ENCODE data around the gene C19orf47. TPM values are rescaled to one million over a fixed set of nuclear protein-coding genes. Genes with fewer than 3 reads are reported as not detected.

The C19orf47 gene
- polyA plus RNA-seq, 1 donor from 2014 or later, result 22.8 TPM

DNA sequence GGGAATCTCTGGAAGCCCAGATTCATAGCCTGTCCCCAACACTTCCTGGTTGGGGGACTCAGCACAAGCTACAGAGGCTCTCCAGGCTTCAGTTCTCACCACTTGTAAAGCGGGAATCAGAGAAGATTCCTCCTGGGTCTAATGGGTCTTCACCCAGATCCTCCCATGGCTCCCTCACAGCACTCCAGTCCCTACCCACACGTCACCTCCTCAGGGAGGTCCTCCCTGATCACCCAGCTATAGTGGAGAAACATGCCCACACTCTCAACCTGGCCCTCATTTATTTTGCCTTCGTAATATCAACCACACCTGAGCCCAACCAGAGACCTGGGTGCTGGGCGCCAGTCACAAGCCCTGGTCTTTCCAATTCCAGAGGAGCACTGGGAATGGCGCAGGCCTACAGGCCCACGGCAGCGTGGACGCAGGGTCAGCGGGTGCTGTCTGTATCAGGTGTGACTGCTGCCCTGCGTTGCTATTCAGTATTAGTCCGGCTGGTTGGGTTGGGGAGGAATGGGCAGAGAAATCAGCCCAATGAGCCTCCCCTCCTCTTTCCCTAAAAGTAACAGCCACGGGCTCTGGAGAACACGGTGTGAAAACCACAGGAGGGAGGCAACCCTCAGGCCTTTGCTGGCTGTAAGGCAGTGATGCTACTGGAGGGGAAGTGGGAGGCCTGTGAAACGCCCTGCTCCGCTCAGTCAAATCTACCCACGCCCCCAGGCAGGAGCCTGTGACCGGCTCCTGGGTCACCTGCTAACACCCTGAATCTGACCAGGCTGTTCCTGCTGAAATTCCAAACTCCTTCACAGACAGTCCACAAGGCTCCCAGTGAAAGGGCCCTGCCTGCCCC is 68.2 kb downstream of the C19orf47 start:
- no peak overlapping the region for H3K9ac ChIP-seq (ENCODE audit: low read length)
- no peak overlapping the region for H2AFZ ChIP-seq (ENCODE audit: low read depth, low read length)
- H3K36me3 ChIP-seq (ENCODE audit: insufficient read depth, low read length), result no peaks in the 10 kb centered on the region
- H3F3A ChIP-seq (ENCODE audit: insufficient read depth, low read length, poor library complexity, severe bottlenecking), result no peaks in the 10 kb centered on the region
- H3K79me2 ChIP-seq (replicated peaks; ENCODE audit: insufficient read depth, low read length), result peaks cover 38% of the 10 kb centered on the region
- H3K9me3 ChIP-seq (ENCODE audit: low read length), result no peaks in the 10 kb centered on the region
- no peak overlapping the region for H3K4me2 ChIP-seq (ENCODE audit: low read length)
- H3K27me3 ChIP-seq (ENCODE audit: insufficient read depth, low read depth, low read length), result no peaks in the 10 kb centered on the region
- no peak overlapping the region for H3K27ac ChIP-seq (ENCODE audit: low read length)
- H3K9me2 ChIP-seq (ENCODE audit: insufficient read depth, low read length), result no peaks in the 10 kb centered on the region
- H3K4me3 ChIP-seq (ENCODE audit: low read length), result no peak overlapping the region
- no peaks in the 10 kb centered on the region for H4K20me1 ChIP-seq (ENCODE audit: insufficient read depth)
- no peak for TF ChIP-seq EP300 (conservative IDR thresholded peaks at IDR 0.05; ENCODE audit: poor library complexity, severe bottlenecking)
- TF ChIP-seq SMC3 (conservative IDR thresholded peaks at IDR 0.05; ENCODE audit: poor library complexity), result no peak
- no peak for TF ChIP-seq POLR2AphosphoS5 (IDR thresholded peaks at IDR 0.05)
- TF ChIP-seq MXI1 (conservative IDR thresholded peaks at IDR 0.05; ENCODE audit: poor library complexity, severe bottlenecking), result no peak
- TF ChIP-seq EZH2 (IDR thresholded peaks at IDR 0.05; ENCODE audit: borderline replicate concordance, insufficient read depth, low read length, poor library complexity, severe bottlenecking), result no peak
- TF ChIP-seq, protein P1, sequence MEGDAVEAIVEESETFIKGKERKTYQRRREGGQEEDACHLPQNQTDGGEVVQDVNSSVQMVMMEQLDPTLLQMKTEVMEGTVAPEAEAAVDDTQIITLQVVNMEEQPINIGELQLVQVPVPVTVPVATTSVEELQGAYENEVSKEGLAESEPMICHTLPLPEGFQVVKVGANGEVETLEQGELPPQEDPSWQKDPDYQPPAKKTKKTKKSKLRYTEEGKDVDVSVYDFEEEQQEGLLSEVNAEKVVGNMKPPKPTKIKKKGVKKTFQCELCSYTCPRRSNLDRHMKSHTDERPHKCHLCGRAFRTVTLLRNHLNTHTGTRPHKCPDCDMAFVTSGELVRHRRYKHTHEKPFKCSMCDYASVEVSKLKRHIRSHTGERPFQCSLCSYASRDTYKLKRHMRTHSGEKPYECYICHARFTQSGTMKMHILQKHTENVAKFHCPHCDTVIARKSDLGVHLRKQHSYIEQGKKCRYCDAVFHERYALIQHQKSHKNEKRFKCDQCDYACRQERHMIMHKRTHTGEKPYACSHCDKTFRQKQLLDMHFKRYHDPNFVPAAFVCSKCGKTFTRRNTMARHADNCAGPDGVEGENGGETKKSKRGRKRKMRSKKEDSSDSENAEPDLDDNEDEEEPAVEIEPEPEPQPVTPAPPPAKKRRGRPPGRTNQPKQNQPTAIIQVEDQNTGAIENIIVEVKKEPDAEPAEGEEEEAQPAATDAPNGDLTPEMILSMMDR (IDR thresholded peaks at IDR 0.05; ENCODE audit: poor library complexity, severe bottlenecking), result no peak
- no peak for TF ChIP-seq TAF1 (IDR thresholded peaks at IDR 0.05; ENCODE audit: low read depth)
- no peak for TF ChIP-seq RAD21 (conservative IDR thresholded peaks at IDR 0.05)
- TF ChIP-seq, protein P2, sequence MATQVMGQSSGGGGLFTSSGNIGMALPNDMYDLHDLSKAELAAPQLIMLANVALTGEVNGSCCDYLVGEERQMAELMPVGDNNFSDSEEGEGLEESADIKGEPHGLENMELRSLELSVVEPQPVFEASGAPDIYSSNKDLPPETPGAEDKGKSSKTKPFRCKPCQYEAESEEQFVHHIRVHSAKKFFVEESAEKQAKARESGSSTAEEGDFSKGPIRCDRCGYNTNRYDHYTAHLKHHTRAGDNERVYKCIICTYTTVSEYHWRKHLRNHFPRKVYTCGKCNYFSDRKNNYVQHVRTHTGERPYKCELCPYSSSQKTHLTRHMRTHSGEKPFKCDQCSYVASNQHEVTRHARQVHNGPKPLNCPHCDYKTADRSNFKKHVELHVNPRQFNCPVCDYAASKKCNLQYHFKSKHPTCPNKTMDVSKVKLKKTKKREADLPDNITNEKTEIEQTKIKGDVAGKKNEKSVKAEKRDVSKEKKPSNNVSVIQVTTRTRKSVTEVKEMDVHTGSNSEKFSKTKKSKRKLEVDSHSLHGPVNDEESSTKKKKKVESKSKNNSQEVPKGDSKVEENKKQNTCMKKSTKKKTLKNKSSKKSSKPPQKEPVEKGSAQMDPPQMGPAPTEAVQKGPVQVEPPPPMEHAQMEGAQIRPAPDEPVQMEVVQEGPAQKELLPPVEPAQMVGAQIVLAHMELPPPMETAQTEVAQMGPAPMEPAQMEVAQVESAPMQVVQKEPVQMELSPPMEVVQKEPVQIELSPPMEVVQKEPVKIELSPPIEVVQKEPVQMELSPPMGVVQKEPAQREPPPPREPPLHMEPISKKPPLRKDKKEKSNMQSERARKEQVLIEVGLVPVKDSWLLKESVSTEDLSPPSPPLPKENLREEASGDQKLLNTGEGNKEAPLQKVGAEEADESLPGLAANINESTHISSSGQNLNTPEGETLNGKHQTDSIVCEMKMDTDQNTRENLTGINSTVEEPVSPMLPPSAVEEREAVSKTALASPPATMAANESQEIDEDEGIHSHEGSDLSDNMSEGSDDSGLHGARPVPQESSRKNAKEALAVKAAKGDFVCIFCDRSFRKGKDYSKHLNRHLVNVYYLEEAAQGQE (IDR thresholded peaks at IDR 0.05; ENCODE audit: borderline replicate concordance), result no peak

DNA sequence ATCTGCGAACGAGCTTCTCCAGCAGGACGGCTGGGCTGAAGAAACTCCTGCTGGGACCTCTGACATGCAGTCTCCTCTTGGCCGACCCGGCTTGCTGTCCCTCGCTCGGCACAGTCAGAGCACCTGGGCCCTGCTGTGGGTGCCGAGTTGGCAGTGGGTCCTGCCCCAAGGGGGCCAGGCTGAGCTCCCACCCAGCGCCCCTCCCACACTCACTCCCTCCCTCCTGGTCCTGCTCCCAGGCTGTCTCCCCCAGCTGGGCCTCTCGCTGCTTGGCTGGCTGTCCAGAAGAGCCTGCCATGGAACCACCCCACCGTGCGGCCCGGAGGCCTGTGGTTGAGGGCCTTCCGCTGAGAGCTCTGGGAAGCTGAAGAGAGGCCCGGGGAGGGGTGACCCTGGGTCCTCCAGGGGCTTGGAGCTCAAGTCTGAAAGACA is 69.1 kb downstream of the C19orf47 start:
- H3K4me3 ChIP-seq (ENCODE audit: low read length), result no peak overlapping the region
- H2AFZ ChIP-seq (ENCODE audit: low read depth, low read length), result no peak overlapping the region
- no peak overlapping the region for H3K4me2 ChIP-seq (ENCODE audit: low read length)
- no peaks in the 10 kb centered on the region for H3K27me3 ChIP-seq (ENCODE audit: insufficient read depth, low read depth, low read length)
- peaks cover 33% of the 10 kb centered on the region for H3K79me2 ChIP-seq (replicated peaks; ENCODE audit: insufficient read depth, low read length)
- H3K9ac ChIP-seq (ENCODE audit: low read length), result no peak overlapping the region
- TF ChIP-seq TAF1 (IDR thresholded peaks at IDR 0.05; ENCODE audit: low read depth) (no peak), MXI1 (conservative IDR thresholded peaks at IDR 0.05; ENCODE audit: poor library complexity, severe bottlenecking) (no peak), EZH2 (IDR thresholded peaks at IDR 0.05; ENCODE audit: borderline replicate concordance, insufficient read depth, low read length, poor library complexity, severe bottlenecking) (no peak), RAD21 (conservative IDR thresholded peaks at IDR 0.05) (no peak), POLR2AphosphoS5 (IDR thresholded peaks at IDR 0.05) (no peak), EP300 (conservative IDR thresholded peaks at IDR 0.05; ENCODE audit: poor library complexity, severe bottlenecking) (no peak), SMC3 (conservative IDR thresholded peaks at IDR 0.05; ENCODE audit: poor library complexity) (no peak)
- TF ChIP-seq, protein P2 (IDR thresholded peaks at IDR 0.05; ENCODE audit: borderline replicate concordance), result no peak
- TF ChIP-seq, protein P1 (IDR thresholded peaks at IDR 0.05; ENCODE audit: poor library complexity, severe bottlenecking), result no peak
- H3K9me3 ChIP-seq (ENCODE audit: low read length), result no peaks in the 10 kb centered on the region
- no peaks in the 10 kb centered on the region for H4K20me1 ChIP-seq (ENCODE audit: insufficient read depth)
- H3K27ac ChIP-seq (ENCODE audit: low read length), result no peak overlapping the region
- no peaks in the 10 kb centered on the region for H3F3A ChIP-seq (ENCODE audit: insufficient read depth, low read length, poor library complexity, severe bottlenecking)
- no peaks in the 10 kb centered on the region for H3K9me2 ChIP-seq (ENCODE audit: insufficient read depth, low read length)
- no peaks in the 10 kb centered on the region for H3K36me3 ChIP-seq (ENCODE audit: insufficient read depth, low read length)

All from neural cell (in vitro differentiated cells).